HCT116 (cell line): ENCODE results near the gene MBNL2. TPM values are rescaled to one million over a fixed set of nuclear protein-coding genes. Genes with fewer than 3 reads are reported as not detected.

Source experiments
- ATAC-seq: fragments of 200-7000 bp; cut with Tn5 transposase; 2 replicates; pipeline ENCODE4 v1.9.1; 2020; ENCODE audit warnings: mild to moderate bottlenecking, moderate library complexity
- BruUV-seq: library from RNA; stranded (reverse); fragments of 400-500 nt; replicated peaks from 2 replicates; lab custom pipeline; 2021; lab: Mats Ljungman, UMichigan
- CTCF ChIA-PET: fragments of 300-600 bp; sonication (Branson Sonifier 250); formaldehyde crosslinking; loops from one replicate; lab custom pipeline; 2021; ENCODE audit warnings: antibody characterized with exemption; lab: Charles Lee
- POLR2A ChIA-PET: fragments of 300-600, 350-600 bp; sonication (Branson Sonifier 250); formaldehyde crosslinking; loops from one replicate; lab custom pipeline; 2021; ENCODE audit warnings: antibody characterized with exemption; lab: Charles Lee
- RAD21 ChIA-PET, 2 experiments: fragments of 300-600 bp; sonication (Branson Sonifier 250); formaldehyde crosslinking; loops; one replicate each; lab custom pipeline; 2023; ENCODE audit warnings: low total read pairs in 2 of 2; ENCODE audit not compliant: uncharacterized antibody in 2 of 2, unreplicated experiment in 2 of 2, low non-redundant PET in 1 of 2; lab: Charles Lee
- DNase-seq: peaks from one replicate; pipeline ENCODE4 v3.0.0-alpha.2; 2010; ENCODE audit warnings: low read depth, low spot score
- H2AFZ ChIP-seq: fragments of 200-600 bp; shearing (Covaris generic), sonication (generic); 2 replicates; pipeline ENCODE4 v1.6.1; 2017; ENCODE audit warnings: low read depth, mixed run types, mixed read lengths, antibody characterized with exemption, low read length; ENCODE audit not compliant: poor library complexity, severe bottlenecking
- H3K27ac ChIP-seq: 2 replicates; pipeline ENCODE4 v1.5.1; 2012; ENCODE audit warnings: low read depth, low read length
- H3K27me3 ChIP-seq: fragments of 200-600 bp; sonication (generic); 2 replicates; pipeline ENCODE4 v1.6.1; 2016; ENCODE audit warnings: mixed run types, low read length, mixed read lengths; ENCODE audit not compliant: insufficient read depth
- H3K36me3 ChIP-seq, 2 experiments: fragments of 200-500 bp in 1 of 2; fragments of 200-600 bp in 1 of 2; sonication (Bioruptor generic) in 1 of 2; sonication (generic) in 1 of 2; 2 replicates each; pipeline versions ENCODE4 v1.5.1 to v1.6.1; 2014 to 2016; ENCODE audit warnings: low read length in 2 of 2, inconsistent platforms in 1 of 2, mixed read lengths in 1 of 2, mixed run types in 1 of 2; ENCODE audit not compliant: insufficient read depth in 2 of 2, control insufficient read depth in 1 of 2
- H3K4me1 ChIP-seq, 2 experiments: fragments of 200-600 bp in 1 of 2; sonication (generic) in 1 of 2; 2 replicates each; pipeline versions ENCODE4 v1.5.1 to v1.6.1; 2012 to 2017; ENCODE audit warnings: low read length in 2 of 2, inconsistent platforms in 1 of 2, mild to moderate bottlenecking in 1 of 2, mixed read lengths in 1 of 2, mixed run types in 1 of 2, moderate library complexity in 1 of 2; ENCODE audit not compliant: insufficient read depth in 2 of 2, control insufficient read depth in 1 of 2
- H3K4me2 ChIP-seq: fragments of 200-600 bp; sonication (generic); 2 replicates; pipeline ENCODE4 v1.6.1; 2017; ENCODE audit warnings: mixed run types, low read length, mixed read lengths
- H3K4me3 ChIP-seq, 2 experiments: fragments of 200-600 bp in 1 of 2; sonication (generic) in 1 of 2; replicated peaks in 1 of 2; 2 replicates each; pipeline ENCODE4 v1.5.1; 2011 to 2016; ENCODE audit warnings: low read length in 2 of 2, control low read depth in 1 of 2, low read depth in 1 of 2, mild to moderate bottlenecking in 1 of 2, mixed read lengths in 1 of 2, mixed run types in 1 of 2
- H3K79me2 ChIP-seq: fragments of 200-600 bp; sonication (generic); 2 replicates; pipeline ENCODE4 v1.6.1; 2017; ENCODE audit warnings: mild to moderate bottlenecking, mixed run types, low read length, moderate library complexity, mixed read lengths; ENCODE audit not compliant: insufficient read depth
- H3K9ac ChIP-seq: fragments of 200-600 bp; sonication (generic); 2 replicates; pipeline ENCODE4 v1.6.1; 2016; ENCODE audit warnings: low read length, mixed read lengths
- H3K9me2 ChIP-seq: fragments of 200-600 bp; sonication (generic), shearing (Covaris generic); 2 replicates; pipeline ENCODE4 v1.6.1; 2017; ENCODE audit warnings: mixed run types, mild to moderate bottlenecking, moderate library complexity; ENCODE audit not compliant: insufficient read depth
- H3K9me3 ChIP-seq, 2 experiments: fragments of 200-500 bp in 1 of 2; fragments of 200-600 bp in 1 of 2; sonication (Bioruptor generic) in 1 of 2; sonication (generic) in 1 of 2; 2 replicates each; pipeline ENCODE4 v1.6.1; 2014 to 2017; ENCODE audit warnings: low read length in 2 of 2, mixed read lengths in 2 of 2, inconsistent platforms in 1 of 2, low read depth in 1 of 2, mild to moderate bottlenecking in 1 of 2, mixed run types in 1 of 2, moderate library complexity in 1 of 2; ENCODE audit not compliant: control insufficient read depth in 1 of 2, insufficient read depth in 1 of 2
- H4K20me1 ChIP-seq: fragments of 200-600 bp; sonication (generic), shearing (Covaris generic); 2 replicates; pipeline ENCODE4 v1.6.1; 2017; ENCODE audit warnings: mixed run types, mild to moderate bottlenecking, moderate library complexity; ENCODE audit not compliant: insufficient read depth
- CBX3 ChIP-seq: IDR thresholded peaks from 2 replicates; pipeline ENCODE4 v1.6.1; 2012; ENCODE audit warnings: low read depth
- CTCF ChIP-seq, 3 experiments: fragments of 200-600 bp in 1 of 3; sonication (generic) in 1 of 3; IDR thresholded peaks in 2 of 3; conservative IDR thresholded peaks in 1 of 3; 2 replicates each; pipeline ENCODE4 v1.5.1; 2012 to 2017; ENCODE audit warnings: low read depth in 2 of 3, low read length in 2 of 3, antibody characterized with exemption in 1 of 3, borderline replicate concordance in 1 of 3, control low read depth in 1 of 3, mild to moderate bottlenecking in 1 of 3, mixed read lengths in 1 of 3, mixed run types in 1 of 3, moderate library complexity in 1 of 3; ENCODE audit not compliant: insufficient read depth in 1 of 3
- EGR1 ChIP-seq: IDR thresholded peaks from 2 replicates; pipeline ENCODE4 v1.6.1; 2012; ENCODE audit warnings: low read depth
- ELF1 ChIP-seq: IDR thresholded peaks from 2 replicates; pipeline ENCODE4 v1.6.1; 2012; ENCODE audit warnings: low read depth, borderline replicate concordance
- EZH2 ChIP-seq: fragments of 200-600 bp; sonication (generic); IDR thresholded peaks from 2 replicates; pipeline ENCODE4 v1.6.1; 2017; ENCODE audit warnings: antibody characterized with exemption, mixed run types
- FOSL1 ChIP-seq: IDR thresholded peaks from 2 replicates; pipeline ENCODE4 v1.6.1; 2012; ENCODE audit warnings: low read depth
- MAX ChIP-seq: IDR thresholded peaks from 2 replicates; pipeline ENCODE4 v1.6.1; 2012
- POLR2A ChIP-seq: IDR thresholded peaks from 2 replicates; pipeline ENCODE4 v1.7.0; 2011; ENCODE audit warnings: borderline replicate concordance; ENCODE audit not compliant: insufficient read depth, insufficient read length; ENCODE audit errors: extremely low read depth
- REST ChIP-seq: IDR thresholded peaks from 2 replicates; pipeline ENCODE4 v1.6.1; 2012; ENCODE audit warnings: low read depth
- SIN3A ChIP-seq: IDR thresholded peaks from 2 replicates; pipeline ENCODE4 v1.6.1; 2012; ENCODE audit warnings: low read depth
- SP1 ChIP-seq: IDR thresholded peaks from 2 replicates; pipeline ENCODE4 v1.6.1; 2012; ENCODE audit warnings: low read depth
- TCF7L2 ChIP-seq: IDR thresholded peaks from 2 replicates; pipeline ENCODE4 v1.7.0; 2011; ENCODE audit warnings: borderline replicate concordance, inconsistent platforms; ENCODE audit not compliant: insufficient read depth, insufficient read length; ENCODE audit errors: extremely low read depth
- ZFX ChIP-seq: fragments of 450-650 bp; IDR thresholded peaks from 2 replicates; pipeline ENCODE4 v1.6.1; 2017
- intact Hi-C: fragments of 100-400 bp; cut with micrococcal nuclease; formaldehyde crosslinking; loops from 2 replicates; pipeline ENCODE4 v1.10.0; 2022
- total RNA-seq: library from RNA; stranded (reverse); gene quantifications from one replicate; pipeline ENCODE4 v1.2.1, GENCODE V29; 2021; ENCODE audit not compliant: unreplicated experiment

MBNL2 gene
- total RNA-seq, 1 experiment from 2014 or later, result 73.9 TPM

- H3K27me3 ChIP-seq, result no peaks in the 10 kb centered on the region
Measured at GRCh38 chr13:97185291-97185690, 36.8 kb upstream of the MBNL2 start.

More at GRCh38 chr13:97185291-97185690, 36.8 kb upstream of the MBNL2 start:
- Histone ChIP-seq H3K27ac (no peak overlapping the region), H3K79me2 (no peaks in the 10 kb centered on the region), H3K4me3 (no peak overlapping the region), H4K20me1 (no peaks in the 10 kb centered on the region), H3K4me2 (no peak overlapping the region), H3K9me2 (no peaks in the 10 kb centered on the region), H2AFZ (no peak overlapping the region), H3K36me3 (no peaks in the 10 kb centered on the region), H3K9me3 (no peaks in the 10 kb centered on the region), H3K9ac (no peak overlapping the region), H3K4me1 (no peaks in the 10 kb centered on the region)
- no peak for DNase-seq
- intact Hi-C loops, result no loop called here
- BruUV-seq, result no TSS peak
- ATAC-seq, result no peak
- ChIA-PET RAD21 (no interaction called here), POLR2A (no interaction called here), CTCF (no interaction called here)
- TF ChIP-seq CBX3 (no peak), ELF1 (no peak), MAX (no peak), EZH2 (no peak), FOSL1 (no peak), CTCF (IDR thresholded peaks at IDR 0.05 in 2 of 3, conservative IDR thresholded peaks at IDR 0.05 in 1 of 3; ENCODE audit: borderline replicate concordance in 1 of 3, insufficient read depth in 1 of 3, low read depth in 2 of 3, low read length in 2 of 3) (no peak), POLR2A (no peak), SIN3A (no peak), SP1 (no peak), EGR1 (no peak), TCF7L2 (no peak), ZFX (no peak), REST (no peak)
